GM12892 (cell line): ENCODE results near the gene PCSK6.

Experiments
- POLR2A ChIP-seq: IDR thresholded peaks from 2 replicates; pipeline ENCODE4 v1.6.1; 2011; ENCODE audit warnings: low read depth, low read length, control low read depth
- POLR2AphosphoS5 ChIP-seq: IDR thresholded peaks from 2 replicates; pipeline ENCODE4 v1.6.1; 2011; ENCODE audit warnings: low read depth, low read length, control low read depth

- TF ChIP-seq POLR2A (no peak), POLR2AphosphoS5 (no peak)
Measured at GRCh38 chr15:101374326-101374725, 115.2 kb downstream of the PCSK6 start.
